ENCODE data around the gene ST7.

Gene ST7

GRCh38 chr7:117164620-117165019 is 211.3 kb downstream of the ST7 start:
- DNase-seq: no peak

- DNase-seq: no peak
Measured at GRCh38 chr7:117165656-117166055, 212.4 kb downstream of the ST7 start.

GRCh38 chr7:117169907-117170306 is 216.6 kb downstream of the ST7 start:
- no peak for DNase-seq

GRCh38 chr7:117171106-117171505 is 217.8 kb downstream of the ST7 start:
- no peak for DNase-seq

GRCh38 chr7:117172283-117172682 is 219.0 kb downstream of the ST7 start:
- no peak for DNase-seq

GRCh38 chr7:117173035-117173770 is 219.9 kb downstream of the ST7 start:
- DNase-seq: no peak

- no peak for DNase-seq
Measured at GRCh38 chr7:117176206-117176605, 222.9 kb downstream of the ST7 start.

GRCh38 chr7:117178600-117178999 is 225.3 kb downstream of the ST7 start:
- no peak for DNase-seq

GRCh38 chr7:117179701-117180100 is 226.4 kb downstream of the ST7 start:
- DNase-seq: no peak

- DNase-seq: no peak
Measured at GRCh38 chr7:117183729-117184128, 230.4 kb downstream of the ST7 start.

- DNase-seq: peak; percentile 49
Measured at GRCh38 chr7:117184367-117184766, 231.1 kb downstream of the ST7 start.

- peak; percentile 0 for DNase-seq
Measured at GRCh38 chr7:117185124-117185523, 231.8 kb downstream of the ST7 start.

- peak; percentile 56 for DNase-seq
Measured at GRCh38 chr7:117186218-117187010, 233.1 kb downstream of the ST7 start.

GRCh38 chr7:117188376-117188775 is 235.1 kb downstream of the ST7 start:
- peak; percentile 53 for DNase-seq

- DNase-seq: no peak
Measured at GRCh38 chr7:117188949-117189592, 235.8 kb downstream of the ST7 start.

- DNase-seq: no peak
Measured at GRCh38 chr7:117190104-117190503, 236.8 kb downstream of the ST7 start.

- DNase-seq: no peak
Measured at GRCh38 chr7:117190746-117191435, 237.6 kb downstream of the ST7 start.

GRCh38 chr7:117192108-117192507 is 238.8 kb downstream of the ST7 start:
- DNase-seq: no peak

GRCh38 chr7:117193564-117193963 is 240.3 kb downstream of the ST7 start:
- DNase-seq: no peak

GRCh38 chr7:117194445-117194844 is 241.1 kb downstream of the ST7 start:
- DNase-seq: no peak

- no peak for DNase-seq
Measured at GRCh38 chr7:117195361-117196029, 242.2 kb downstream of the ST7 start.

GRCh38 chr7:117200132-117200531 is 246.8 kb downstream of the ST7 start:
- DNase-seq: no peak

Data from OCI-M1 (cell line).